H1 (cell line): ENCODE measurements around the gene ASIC2. TPM values are rescaled to one million over a fixed set of nuclear protein-coding genes. Genes with fewer than 3 reads are reported as not detected.

ENCODE experiments used
- CTCF ChIA-PET: fragments of 300-600 bp; sonication (Branson Sonifier 250); formaldehyde crosslinking; loops from one replicate; lab custom pipeline; 2021; ENCODE audit not compliant: partially characterized antibody; lab: Charles Lee
- POLR2A ChIA-PET: fragments of 300-600 bp; sonication (Branson Sonifier 250); formaldehyde crosslinking; loops from one replicate; lab custom pipeline; 2021; ENCODE audit warnings: inconsistent platforms; ENCODE audit not compliant: partially characterized antibody; lab: Charles Lee
- DNase-seq, 2 experiments: peaks; one replicate each; pipeline versions ENCODE4 v3.0.0 to v3.0.0-alpha.2; 2010 to 2022; ENCODE audit warnings: low spot score in 2 of 2, low read depth in 1 of 2, mixed read lengths in 1 of 2
- FAIRE-seq: peaks from 2 replicates; lab custom pipeline; 2011; peaks lifted over from hg19 to GRCh38; lab: Jason Lieb, UNC
- H2AFZ ChIP-seq: 2 replicates; pipeline ENCODE4 v1.8.1; 2012; ENCODE audit warnings: low read length, inconsistent platforms
- H2AK5ac ChIP-seq: 2 replicates; pipeline ENCODE4 v1.6.1; 2013; ENCODE audit warnings: low read depth, low read length
- H2BK120ac ChIP-seq: replicated peaks from 2 replicates; pipeline ENCODE3; 2013; ENCODE audit warnings: low read depth, low read length, inconsistent platforms
- H2BK12ac ChIP-seq: 2 replicates; pipeline ENCODE4 v1.6.1; 2013; ENCODE audit warnings: low read depth, low read length
- H2BK15ac ChIP-seq: 2 replicates; pipeline ENCODE4 v1.6.1; 2013; ENCODE audit warnings: low read length
- H2BK20ac ChIP-seq: 2 replicates; pipeline ENCODE4 v1.6.1; 2013; ENCODE audit warnings: low read length
- H2BK5ac ChIP-seq: 2 replicates; pipeline ENCODE4 v1.6.1; 2013; ENCODE audit warnings: low read depth, low read length
- H3K14ac ChIP-seq: 2 replicates; pipeline ENCODE4 v1.6.1; 2013; ENCODE audit warnings: inconsistent platforms; ENCODE audit not compliant: insufficient read length
- H3K18ac ChIP-seq: 2 replicates; pipeline ENCODE4 v1.6.1; 2013; ENCODE audit warnings: low read length; ENCODE audit errors: extremely low read depth
- H3K23ac ChIP-seq: 2 replicates; pipeline ENCODE4 v1.6.1; 2013; ENCODE audit warnings: inconsistent platforms; ENCODE audit not compliant: insufficient read length
- H3K23me2 ChIP-seq: 2 replicates; pipeline ENCODE4 v1.6.1; 2013; ENCODE audit warnings: low read depth, low read length
- H3K27ac ChIP-seq: 2 replicates; pipeline ENCODE4 v1.6.1; 2011; ENCODE audit warnings: low read depth, low read length, inconsistent platforms
- H3K27me3 ChIP-seq, 4 experiments: replicated peaks in 1 of 4; 1 replicate in 1 of 4; 2 replicates in 3 of 4; pipeline versions ENCODE4 v1.6.1 to v1.8.1; 2011 to 2013; ENCODE audit warnings: low read length in 3 of 4, mild to moderate bottlenecking in 3 of 4, inconsistent platforms in 2 of 4, mixed read lengths in 2 of 4, moderate library complexity in 1 of 4; ENCODE audit not compliant: control insufficient read depth in 3 of 4, insufficient read depth in 3 of 4; ENCODE audit errors: extremely low read depth in 1 of 4
- H3K36me3 ChIP-seq, 4 experiments: 2 replicates each; pipeline versions ENCODE4 v1.6.1 to v1.8.1; 2011 to 2013; ENCODE audit warnings: mild to moderate bottlenecking in 4 of 4, low read length in 3 of 4, moderate library complexity in 2 of 4, control low read depth in 1 of 4, inconsistent platforms in 1 of 4; ENCODE audit not compliant: insufficient read depth in 4 of 4, control insufficient read depth in 2 of 4
- H3K4ac ChIP-seq: replicated peaks from 2 replicates; pipeline ENCODE3; 2013; ENCODE audit warnings: low read length, low read depth, mixed read lengths, inconsistent platforms; ENCODE audit not compliant: insufficient read length
- H3K4me1 ChIP-seq, 4 experiments: replicated peaks in 1 of 4; 1 replicate in 1 of 4; 2 replicates in 3 of 4; pipeline versions ENCODE4 v1.6.1 to v1.8.1; 2011 to 2013; ENCODE audit warnings: low read length in 3 of 4, inconsistent platforms in 2 of 4, mixed read lengths in 1 of 4; ENCODE audit not compliant: insufficient read depth in 4 of 4, control insufficient read depth in 3 of 4
- H3K4me2 ChIP-seq, 2 experiments: 2 replicates each; pipeline versions ENCODE4 v1.6.1 to v1.8.1; 2011 to 2013; ENCODE audit warnings: low read depth in 2 of 2, low read length in 2 of 2, control low read depth in 1 of 2, inconsistent platforms in 1 of 2, mild to moderate bottlenecking in 1 of 2; ENCODE audit not compliant: insufficient read depth in 1 of 2
- H3K4me3 ChIP-seq, 4 experiments: fragments of 200-600, 300-600 bp in 1 of 4; sonication (generic), shearing (Covaris generic), sonication (Bioruptor Twin) in 1 of 4; 2 replicates each; pipeline versions ENCODE4 v1.5.1 to v1.8.1; 2011 to 2016; ENCODE audit warnings: low read length in 4 of 4, low read depth in 3 of 4, control low read depth in 2 of 4, inconsistent platforms in 2 of 4, mild to moderate bottlenecking in 2 of 4, mixed read lengths in 1 of 4, moderate library complexity in 1 of 4; ENCODE audit not compliant: insufficient read depth in 2 of 4; ENCODE audit errors: extremely low read depth in 1 of 4
- H3K56ac ChIP-seq: replicated peaks from 2 replicates; pipeline ENCODE3; 2013; ENCODE audit warnings: low read depth, mild to moderate bottlenecking, mixed read lengths, low read length, inconsistent platforms; ENCODE audit not compliant: insufficient read length
- H3K79me1 ChIP-seq: 2 replicates; pipeline ENCODE4 v1.6.1; 2013; ENCODE audit warnings: low read depth, low read length, control low read depth
- H3K79me2 ChIP-seq, 2 experiments: 2 replicates each; pipeline versions ENCODE4 v1.6.1 to v1.8.1; 2012 to 2013; ENCODE audit warnings: low read length in 2 of 2, mild to moderate bottlenecking in 2 of 2, inconsistent platforms in 1 of 2; ENCODE audit not compliant: insufficient read depth in 2 of 2, control insufficient read depth in 1 of 2
- H3K9ac ChIP-seq, 4 experiments: replicated peaks in 1 of 4; 1 replicate in 1 of 4; 2 replicates in 3 of 4; pipeline versions ENCODE4 v1.6.1 to v1.8.1; 2011 to 2013; ENCODE audit warnings: low read depth in 3 of 4, low read length in 3 of 4, control low read depth in 2 of 4, mild to moderate bottlenecking in 2 of 4, moderate library complexity in 2 of 4, inconsistent platforms in 1 of 4; ENCODE audit errors: extremely low read depth in 1 of 4
- H3K9me3 ChIP-seq, 2 experiments: 2 replicates each; pipeline versions ENCODE4 v1.6.1 to v1.8.1; 2012 to 2013; ENCODE audit warnings: mild to moderate bottlenecking in 2 of 2, moderate library complexity in 2 of 2, control low read depth in 1 of 2, inconsistent platforms in 1 of 2, low read depth in 1 of 2, low read length in 1 of 2, mixed read lengths in 1 of 2; ENCODE audit not compliant: insufficient read depth in 2 of 2
- H4K20me1 ChIP-seq, 2 experiments: replicated peaks in 1 of 2; 2 replicates each; pipeline versions ENCODE3 to v1.8.1; 2011 to 2013; ENCODE audit warnings: inconsistent platforms in 2 of 2, low read length in 2 of 2, mild to moderate bottlenecking in 1 of 2; ENCODE audit not compliant: insufficient read depth in 2 of 2, control insufficient read depth in 1 of 2
- H4K5ac ChIP-seq: 2 replicates; pipeline ENCODE4 v1.6.1; 2013; ENCODE audit warnings: low read length, low read depth, mixed read lengths, inconsistent platforms; ENCODE audit not compliant: insufficient read length
- H4K8ac ChIP-seq: 2 replicates; pipeline ENCODE4 v1.8.0; 2013; ENCODE audit warnings: mild to moderate bottlenecking, moderate library complexity, low read length, inconsistent platforms; ENCODE audit not compliant: insufficient read depth; ENCODE audit errors: extremely low read depth
- H4K91ac ChIP-seq: replicated peaks from 2 replicates; pipeline ENCODE3; 2013; ENCODE audit warnings: low read length, mixed read lengths, inconsistent platforms; ENCODE audit not compliant: insufficient read length
- BCL11A ChIP-seq, 2 experiments: IDR thresholded peaks; one replicate each; pipeline ENCODE4 v1.6.1; 2011; ENCODE audit warnings: low read depth in 2 of 2, low read length in 2 of 2, mild to moderate bottlenecking in 2 of 2
- CEBPB ChIP-seq: IDR thresholded peaks from 2 replicates; pipeline ENCODE4 v1.6.1; 2012; ENCODE audit warnings: low read depth, low read length
- CHD2 ChIP-seq: IDR thresholded peaks from 2 replicates; pipeline ENCODE4 v1.6.1; 2012; ENCODE audit warnings: low read length, improper control_type of control experiment
- EZH2 ChIP-seq: fragments of 200-600 bp; sonication (generic); IDR thresholded peaks from 2 replicates; pipeline ENCODE4 v1.7.1; 2012; ENCODE audit warnings: low read depth, mild to moderate bottlenecking, moderate library complexity, low read length, inconsistent platforms; ENCODE audit not compliant: severe bottlenecking
- JUND ChIP-seq: IDR thresholded peaks from 2 replicates; pipeline ENCODE4 v1.6.1; 2011; ENCODE audit warnings: mild to moderate bottlenecking, improper control_type of control experiment, low read length
- KDM4A ChIP-seq: IDR thresholded peaks from one replicate; pipeline ENCODE4 v1.7.1; 2012; ENCODE audit warnings: low read depth, mild to moderate bottlenecking, moderate library complexity, low read length, inconsistent platforms; ENCODE audit not compliant: severe bottlenecking
- NRF1 ChIP-seq: IDR thresholded peaks from 2 replicates; pipeline ENCODE4 v1.6.1; 2011; ENCODE audit warnings: mild to moderate bottlenecking, low read depth, low read length, improper control_type of control experiment
- RAD21 ChIP-seq, 2 experiments: IDR thresholded peaks in 1 of 2; conservative IDR thresholded peaks in 1 of 2; 2 replicates each; pipeline ENCODE4 v1.6.1; 2011; ENCODE audit warnings: low read depth in 2 of 2, low read length in 2 of 2, improper control_type of control experiment in 1 of 2, inconsistent platforms in 1 of 2, mild to moderate bottlenecking in 1 of 2, moderate library complexity in 1 of 2
- SIRT6 ChIP-seq: IDR thresholded peaks from one replicate; pipeline ENCODE4 v1.7.1; 2012; ENCODE audit warnings: low read length, inconsistent platforms
- SUZ12 ChIP-seq: fragments of 200-600 bp; sonication (generic); IDR thresholded peaks from 2 replicates; pipeline ENCODE4 v1.6.1; 2012; ENCODE audit warnings: mild to moderate bottlenecking, inconsistent platforms, low read length, moderate library complexity, mixed read lengths
- TAF1 ChIP-seq: IDR thresholded peaks from 2 replicates; pipeline ENCODE4 v1.6.1; 2011; ENCODE audit warnings: mild to moderate bottlenecking, low read depth, low read length
- TAF7 ChIP-seq: optimal IDR thresholded peaks from 2 replicates; pipeline ENCODE3; 2011; ENCODE audit warnings: low read depth, mild to moderate bottlenecking, inconsistent platforms, low read length, moderate library complexity, borderline replicate concordance
- ZNF274 ChIP-seq: IDR thresholded peaks from 2 replicates; pipeline ENCODE4 v1.7.0; 2012; ENCODE audit warnings: low read length, borderline replicate concordance; ENCODE audit errors: extremely low read depth
- WGBS, 2 experiments: shearing (Covaris generic) in 1 of 2; methylation state at CpG; one replicate each; pipeline versions ENCODE4 v1.1.6 to v1.1.7; 2013 to 2015; ENCODE audit warnings: low lambda C conversion rate in 2 of 2, mixed read lengths in 2 of 2, inconsistent platforms in 1 of 2, low coverage in 1 of 2, missing lambda C conversion rate in 1 of 2; ENCODE audit not compliant: insufficient replicate concordance in 2 of 2, insufficient coverage in 1 of 2, insufficient read length in 1 of 2; ENCODE audit errors: extremely low coverage in 1 of 2, missing lambda C conversion rate in 1 of 2; 5-methylcytosine and 5-hydroxymethylcytosine counted together
- polyA plus RNA-seq, 7 experiments: library from polyadenylated mRNA; depleted of rRNA in 3 of 7; stranded (reverse) in 5 of 7; unstranded in 2 of 7; fragments of >200 nt in 5 of 7; fragments of 200-250 nt in 2 of 7; gene quantifications; 1 replicate in 5 of 7; 2 replicates in 1 of 7; 4 replicates in 1 of 7; pipeline versions ENCODE4 v1.2.1 to v1.2.3, GENCODE V29; 2011 to 2013; ENCODE audit warnings: missing spikeins in 2 of 7, mixed read lengths in 2 of 7
- total RNA-seq: library from RNA; stranded (reverse); fragmentation: NEBNext Ultra II Directional; extraction: Animal tissue kit (Norgen Biotek cat#: 25700); gene quantifications from 2 replicates; pipeline ENCODE4 v1.2.1, GENCODE V29; 2021

The ASIC2 gene
- total and polyA plus RNA-seq, 2 of the 8 experiments (the other 6 are each of a cell fraction or from before 2014, with no cell fraction given) = 0.86 to 1.2 TPM

DNA sequence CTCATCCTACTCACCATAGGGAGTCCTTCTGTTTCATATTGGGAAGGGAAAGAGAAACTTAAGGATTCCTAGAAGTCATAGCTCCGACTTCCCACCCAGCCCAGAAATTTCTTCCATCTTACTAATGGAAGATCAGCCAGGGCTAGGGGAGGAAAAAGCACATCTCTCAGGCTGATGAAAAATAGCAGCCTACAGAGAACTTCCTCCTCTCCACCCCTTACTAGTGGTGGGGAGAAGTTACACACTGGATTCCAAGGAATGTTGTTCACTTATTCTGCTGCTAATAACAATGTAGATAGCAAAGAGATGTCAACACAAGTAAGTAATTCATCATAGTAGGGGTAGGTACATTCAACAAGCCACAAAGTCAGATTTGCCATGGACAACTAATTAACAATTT, 207.1 kb downstream of the ASIC2 start:
- POLR2A ChIA-PET = no interaction called here
- Histone ChIP-seq H3K18ac (no peak overlapping the region), H4K20me1 (peaks cover 0 to 1% of the 10 kb centered on the region in 2 experiments), H2AK5ac (no peak overlapping the region), H2BK5ac (no peak overlapping the region), H3K79me2 (no peaks in the 10 kb centered on the region), H3K4me2 (no peak overlapping the region), H3K27me3 (no peaks in the 10 kb centered on the region; a peak in 2 of 7 replicates), H3K23ac (no peak overlapping the region), H2AFZ (no peak overlapping the region), H3K56ac (no peak overlapping the region), H4K5ac (no peak overlapping the region), H3K4ac (no peak overlapping the region), H3K36me3 (no peaks in the 10 kb centered on the region), H2BK15ac (no peak overlapping the region), H2BK20ac (no peak overlapping the region), H3K27ac (no peak overlapping the region), H3K9me3 (no peaks in the 10 kb centered on the region), H4K91ac (no peak overlapping the region), H3K9ac (no peak overlapping the region), H3K4me1 (no peaks in the 10 kb centered on the region), H3K14ac (no peak overlapping the region), H3K79me1 (no peaks in the 10 kb centered on the region), H4K8ac (no peak overlapping the region), H3K23me2 (no peaks in the 10 kb centered on the region), H3K4me3 (no peak overlapping the region), H2BK12ac (no peak overlapping the region), H2BK120ac (no peak overlapping the region)
- no peak for DNase-seq
- CTCF ChIA-PET = no interaction called here
- WGBS, 2 experiments = 92% methylated on average over 1 of the region's 1 CpG; no CpG with 5 or more reads in 1 of the 2 experiments
- FAIRE-seq = no peak
- TF ChIP-seq ZNF274 = no peak
- no peak for TF ChIP-seq TAF7
- TF ChIP-seq NRF1 = no peak
- no peak for TF ChIP-seq TAF1
- TF ChIP-seq BCL11A (IDR thresholded peaks at IDR 0.05; ENCODE audit: low read depth in 2 of 2, low read length in 2 of 2) = no peak
- no peak for TF ChIP-seq EZH2
- no peak for TF ChIP-seq SUZ12
- TF ChIP-seq CHD2 = no peak
- TF ChIP-seq RAD21 (IDR thresholded peaks at IDR 0.05 in 1 of 2, conservative IDR thresholded peaks at IDR 0.05 in 1 of 2; ENCODE audit: low read depth in 2 of 2, low read length in 2 of 2) = no peak
- TF ChIP-seq KDM4A = no peak
- TF ChIP-seq CEBPB = no peak
- TF ChIP-seq SIRT6 = no peak
- no peak for TF ChIP-seq JUND
